NCI-H2107 (cell line): Measurements from ENCODE around the gene MAML2.

ENCODE experiments used
- DNase-seq: peaks from one replicate; lab custom pipeline; 2025; lab: John Stamatoyannopoulos, UW

MAML2 gene

DNA sequence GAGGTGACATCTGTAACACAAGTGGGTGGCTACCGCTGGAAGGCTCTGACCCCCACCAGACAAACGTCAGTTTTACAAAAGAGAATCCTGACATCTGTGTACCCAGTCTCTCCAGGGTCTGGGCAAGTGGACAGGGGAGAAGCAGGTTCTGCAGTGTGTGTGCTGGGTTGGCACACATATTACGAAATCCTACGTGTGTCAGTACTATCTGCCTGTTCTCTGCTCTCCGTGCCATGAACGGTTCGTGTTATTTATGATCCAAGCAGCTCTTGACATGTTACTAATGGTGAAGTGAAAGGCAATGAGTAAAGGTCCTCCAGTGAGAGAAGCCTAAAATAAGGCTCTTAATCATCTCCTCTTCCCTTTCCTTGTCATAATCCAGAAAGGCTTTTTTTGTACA is 217.6 kb downstream of the MAML2 start:
- no peak for DNase-seq

DNA sequence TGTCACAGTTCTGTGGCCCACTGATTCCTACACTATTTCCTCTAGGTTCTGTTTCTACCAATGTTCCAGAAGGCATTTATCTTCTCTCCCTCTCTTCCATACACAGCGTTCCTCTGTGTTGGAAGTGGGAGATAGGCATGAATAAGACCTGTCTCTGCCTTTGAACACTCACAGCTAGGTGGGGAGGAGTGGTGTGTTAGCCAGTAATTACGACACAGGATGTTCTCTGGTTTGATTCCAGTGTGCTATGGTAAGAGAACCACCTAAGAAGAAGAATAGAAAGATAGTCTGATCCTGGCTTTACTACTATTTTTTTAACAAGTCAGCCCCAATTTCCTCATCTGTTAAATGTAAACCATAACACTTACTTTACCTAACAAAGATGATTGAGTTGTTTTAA is 218.8 kb downstream of the MAML2 start:
- no peak for DNase-seq

DNA sequence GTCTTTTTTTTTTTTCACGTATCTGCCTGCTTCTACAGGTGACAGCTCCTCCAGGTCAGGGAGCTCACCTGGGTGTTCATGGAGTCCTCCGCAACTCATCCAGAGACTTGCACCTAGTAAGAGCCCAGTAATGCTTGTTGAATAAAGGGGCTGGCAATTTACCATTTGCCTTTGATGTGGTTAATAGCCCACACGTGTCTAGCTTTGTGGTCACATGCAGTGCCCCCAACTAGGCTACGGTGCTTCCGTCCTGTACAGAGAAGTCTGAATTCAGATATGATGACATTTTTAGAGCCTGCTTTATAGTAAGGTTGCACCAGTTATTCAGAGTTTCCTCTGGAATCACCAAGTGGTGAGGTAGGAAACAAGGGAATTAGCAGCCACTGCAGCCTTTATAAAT is 219.7 kb downstream of the MAML2 start:
- DNase-seq = no peak

DNA sequence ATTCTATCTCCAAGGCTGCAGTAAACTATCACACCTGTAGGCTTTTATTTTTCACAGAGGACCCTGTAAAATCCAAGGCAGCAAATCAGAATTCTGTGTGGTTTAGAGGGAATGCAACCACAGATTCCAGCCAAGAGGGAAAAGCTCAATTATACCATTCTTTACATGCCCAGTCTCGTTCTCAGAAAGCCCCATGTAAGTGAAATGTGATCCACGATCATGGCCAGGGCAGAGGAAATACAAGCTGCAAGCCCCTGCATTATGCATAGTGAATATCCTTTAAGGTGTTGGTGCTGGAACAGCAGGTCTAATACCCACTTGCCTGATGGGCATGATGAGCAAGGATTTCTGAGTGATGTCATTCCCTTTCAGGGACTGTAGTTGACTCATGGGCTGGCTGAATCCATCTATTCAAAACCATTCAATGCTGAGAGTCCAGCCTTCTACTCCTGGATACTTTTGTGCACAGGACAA is 220.4 kb downstream of the MAML2 start:
- DNase-seq = peak; percentile 53

DNA sequence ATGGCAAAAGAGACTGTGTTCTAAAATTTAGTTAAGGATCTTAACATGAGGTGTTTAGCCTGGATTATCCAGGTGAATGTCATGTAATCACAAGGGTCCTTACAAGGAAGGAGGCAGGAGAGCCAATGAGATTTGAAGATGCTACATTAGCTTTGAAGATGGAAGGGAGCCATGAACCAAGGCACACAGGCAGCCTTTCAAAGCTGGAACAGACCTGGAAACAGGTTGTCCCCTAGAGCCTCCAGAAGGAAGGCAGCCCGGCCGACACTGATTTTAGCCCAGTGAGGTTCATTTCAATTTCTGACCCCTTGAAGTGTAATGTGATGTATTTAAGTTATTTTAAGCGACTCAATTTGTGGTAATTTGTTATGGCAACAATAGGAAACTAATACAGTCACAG is 223.8 kb downstream of the MAML2 start:
- no peak for DNase-seq

DNA sequence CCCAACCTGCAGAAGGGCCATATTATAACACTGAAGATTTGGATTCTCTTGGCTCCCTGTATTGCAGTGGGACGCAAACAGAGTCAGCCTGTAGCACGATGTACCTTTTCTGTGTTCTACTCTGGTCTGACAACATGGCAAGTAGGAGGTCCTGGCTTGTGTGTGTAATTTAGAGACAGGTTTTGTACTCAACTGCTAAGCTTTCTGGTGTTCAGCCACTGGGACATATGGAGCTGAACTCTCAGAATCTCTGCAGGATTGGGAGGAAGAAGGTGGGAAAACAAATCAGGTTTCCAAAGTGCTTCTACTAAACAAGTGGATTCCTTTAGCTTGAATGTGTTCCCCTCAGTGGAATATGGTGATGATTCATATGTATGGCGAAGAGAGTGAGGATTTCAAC is 226.6 kb downstream of the MAML2 start:
- no peak for DNase-seq

DNA sequence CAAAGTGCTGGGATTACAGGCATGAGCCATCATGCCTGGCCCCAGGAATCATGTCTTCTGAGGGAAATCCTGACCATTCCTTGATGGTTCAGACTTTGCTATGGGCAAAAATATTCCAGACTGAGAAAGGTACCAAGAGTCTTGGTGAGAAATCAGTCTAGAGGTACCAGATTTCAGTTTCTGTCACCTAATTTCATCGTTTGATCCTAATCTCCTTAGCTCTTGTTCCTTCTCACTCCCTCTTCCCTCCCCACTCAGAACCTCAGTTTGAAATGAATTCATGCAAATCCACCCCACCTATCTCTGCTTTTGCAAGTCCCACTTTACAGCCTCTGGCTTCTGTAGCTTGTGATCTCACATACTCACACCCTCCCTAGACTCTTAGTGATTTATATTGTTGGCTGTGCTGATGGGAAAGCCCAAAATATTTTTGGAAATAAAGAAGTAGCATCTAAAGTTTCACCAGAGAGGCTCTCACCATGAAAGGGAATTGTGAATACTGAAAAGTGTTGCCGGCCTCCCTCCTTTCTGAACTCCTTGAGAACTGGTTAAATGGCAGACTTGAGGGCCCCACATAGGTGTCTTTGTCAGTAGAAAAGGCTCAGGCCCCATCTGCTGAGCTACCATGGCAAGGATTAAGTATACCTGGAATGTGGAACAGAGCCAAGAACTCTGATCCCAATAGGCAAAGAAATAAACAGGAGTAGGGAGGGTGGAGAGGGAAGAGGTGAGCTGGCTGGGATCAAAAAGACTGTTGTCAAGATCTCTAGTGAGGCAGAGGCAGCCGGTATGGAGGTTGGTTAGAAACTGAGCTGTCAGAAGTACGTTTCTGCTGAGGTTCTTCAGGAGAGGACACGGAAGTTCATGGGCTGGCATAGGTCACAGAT is 228.6 kb downstream of the MAML2 start:
- no peak for DNase-seq

DNA sequence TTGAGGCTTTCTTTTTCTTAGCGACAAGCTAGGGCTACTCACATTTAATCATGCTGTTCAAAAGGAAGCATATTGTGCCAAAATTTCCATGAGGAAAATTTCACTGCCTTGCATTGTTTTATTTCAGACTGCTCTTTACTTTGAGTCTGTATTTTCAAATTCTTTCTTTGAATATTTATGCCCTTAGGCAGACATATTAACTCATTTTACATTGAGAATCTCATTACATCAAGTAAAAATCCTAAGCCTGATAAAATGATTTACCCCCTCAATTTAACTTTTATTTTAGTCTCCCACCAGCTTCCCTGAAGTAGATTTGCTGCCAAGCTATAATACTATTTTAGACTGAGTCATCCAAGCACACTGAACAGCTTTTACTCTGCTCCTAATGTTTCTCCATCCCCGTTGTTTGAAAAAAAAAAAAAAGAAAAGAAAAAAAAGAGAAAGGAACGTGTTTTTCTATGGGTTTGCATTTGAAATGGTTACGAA is 229.8 kb downstream of the MAML2 start:
- DNase-seq = no peak

DNA sequence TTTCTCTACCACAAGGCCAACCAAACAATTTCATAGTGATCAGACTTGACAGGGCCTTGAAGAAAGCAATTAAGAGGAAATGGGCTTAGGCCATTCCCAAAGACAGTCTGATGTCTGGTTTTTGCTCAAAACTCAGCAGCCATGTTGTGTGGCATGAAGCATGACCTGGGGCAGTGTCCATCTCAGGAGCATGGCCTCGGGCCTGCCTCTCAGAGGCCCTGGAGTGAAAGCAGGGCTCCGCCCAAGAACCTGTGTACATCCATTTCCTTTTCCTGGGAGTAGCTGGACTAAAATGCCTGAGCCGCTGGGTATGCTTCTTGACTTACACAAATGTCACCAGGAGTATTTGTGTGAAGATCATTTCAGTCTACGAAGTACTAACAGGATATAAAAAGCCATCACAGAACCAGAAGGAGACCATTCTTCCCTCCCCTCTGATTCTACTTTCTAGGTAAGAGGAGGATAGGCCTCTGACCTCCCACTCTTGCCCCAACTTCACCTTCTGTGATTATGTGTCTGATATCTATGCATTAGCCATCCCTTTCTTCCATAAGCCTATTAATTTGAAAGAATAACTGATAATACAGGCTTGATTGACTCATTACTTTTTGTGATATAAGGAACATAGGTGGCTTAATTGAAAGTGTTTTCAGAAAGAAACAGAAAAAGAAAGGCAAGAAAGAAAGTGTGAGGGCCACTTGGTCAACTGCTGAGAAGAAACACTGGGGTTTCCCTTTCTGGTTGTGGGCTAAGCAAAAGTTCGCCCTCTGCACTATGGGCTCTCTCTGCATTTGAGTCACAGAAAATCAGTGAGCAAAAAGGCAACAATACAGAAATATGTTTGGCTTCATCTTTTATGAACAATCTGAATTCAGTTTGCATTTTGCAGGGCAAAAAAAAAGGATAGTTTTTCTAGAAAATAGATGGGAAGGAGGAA is 230.5 kb downstream of the MAML2 start:
- DNase-seq = no peak

DNA sequence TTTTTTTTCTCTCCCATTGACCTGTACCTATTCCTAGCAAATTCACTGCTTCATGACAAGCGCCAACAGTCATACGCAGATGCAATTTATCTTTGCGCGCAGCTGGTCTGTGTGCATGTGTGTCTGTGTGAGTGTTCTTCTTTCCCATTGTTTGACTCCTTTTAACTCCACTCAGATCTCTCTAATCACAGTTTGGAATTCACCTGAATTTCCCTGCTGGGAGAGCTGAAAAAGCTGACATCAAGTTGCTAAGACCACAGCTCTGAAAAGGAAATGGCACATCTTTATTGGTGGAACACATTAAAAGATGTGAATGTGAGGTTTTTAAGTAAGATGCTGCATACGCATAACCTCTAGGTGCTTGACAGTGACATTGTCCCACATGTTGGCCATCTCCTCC is 231.7 kb downstream of the MAML2 start:
- DNase-seq = no peak

DNA sequence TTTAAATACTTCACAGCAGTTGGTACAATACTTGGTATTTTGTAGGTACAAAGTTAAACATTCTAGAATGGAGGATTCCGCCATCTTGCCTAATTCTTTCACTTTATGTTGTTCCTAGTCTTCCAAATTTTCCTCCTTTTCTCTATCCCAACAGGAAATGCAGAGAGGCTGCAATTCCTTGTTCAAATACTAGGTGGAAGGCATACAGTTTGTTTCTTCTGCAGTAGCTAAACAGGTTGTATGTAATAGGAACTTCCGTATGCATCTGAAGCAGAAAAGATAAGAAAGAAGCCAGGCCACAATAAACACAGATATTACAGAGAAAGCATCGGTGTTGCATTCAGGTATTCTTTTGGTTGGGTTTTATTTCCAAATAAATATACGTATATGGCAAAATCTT is 232.7 kb downstream of the MAML2 start:
- no peak for DNase-seq

DNA sequence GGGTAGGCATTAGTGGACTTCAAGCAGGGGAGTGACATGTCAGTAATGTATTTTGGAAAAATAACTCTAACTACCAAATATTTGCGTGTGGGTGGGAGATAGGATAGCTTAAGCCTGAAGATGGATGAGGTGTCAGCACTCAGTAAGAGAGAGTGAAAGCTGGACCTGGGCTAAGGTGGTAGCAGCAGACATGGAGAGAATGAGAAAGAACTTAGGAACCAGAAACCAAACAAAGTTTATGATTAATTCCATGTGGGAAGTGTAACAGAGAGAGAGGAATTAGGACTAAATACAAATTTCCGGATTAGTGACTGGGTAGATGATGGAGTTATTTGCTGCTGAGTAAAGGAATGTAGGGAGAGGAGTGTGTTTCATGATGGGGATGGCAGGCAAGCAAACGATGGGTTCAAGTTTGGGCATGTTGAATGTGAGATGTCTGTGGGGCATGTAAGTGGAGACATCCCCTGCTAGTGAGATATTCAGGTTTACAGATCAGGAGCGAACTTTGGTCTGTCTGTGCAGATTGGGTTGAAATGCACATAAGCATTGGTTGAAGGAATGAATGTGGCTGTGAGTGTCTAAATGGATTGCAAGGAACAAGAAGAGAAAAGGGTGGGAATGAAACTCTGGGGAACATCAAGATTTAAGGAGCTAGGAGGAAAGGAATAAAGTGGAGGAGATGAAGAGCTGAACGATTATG is 233.5 kb downstream of the MAML2 start:
- DNase-seq = no peak

DNA sequence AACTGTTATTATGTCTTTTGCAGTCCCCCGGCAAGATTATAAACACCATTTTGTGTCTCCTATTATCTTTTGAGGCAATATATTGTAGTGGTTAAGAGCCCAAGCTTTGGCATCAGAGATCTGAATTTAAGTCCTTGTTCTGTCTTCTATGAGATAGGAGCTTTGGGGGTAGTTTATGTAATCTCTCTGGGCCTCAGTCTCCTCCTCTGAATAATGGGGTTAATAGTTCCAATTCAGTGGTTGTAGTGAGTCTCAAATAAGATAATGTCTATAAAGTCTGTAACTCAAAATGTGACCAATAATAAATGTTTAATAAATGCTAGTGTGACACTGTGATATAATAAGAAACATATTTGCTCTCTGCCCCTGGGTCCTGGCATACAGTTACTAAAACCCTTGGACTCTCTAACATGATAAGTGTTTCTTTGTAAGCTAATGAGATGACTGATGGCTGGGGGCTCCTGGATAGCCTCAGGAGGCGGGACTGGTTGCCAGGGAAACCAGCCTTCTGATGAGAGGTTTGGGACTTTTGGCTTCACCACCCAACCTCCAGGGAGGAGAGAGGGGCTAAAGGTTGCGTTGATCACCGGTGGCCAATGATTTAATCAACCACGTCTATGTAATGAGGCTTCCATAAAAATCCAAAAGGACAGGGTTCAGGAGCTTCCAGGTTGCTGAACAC is 235.7 kb downstream of the MAML2 start:
- no peak for DNase-seq

DNA sequence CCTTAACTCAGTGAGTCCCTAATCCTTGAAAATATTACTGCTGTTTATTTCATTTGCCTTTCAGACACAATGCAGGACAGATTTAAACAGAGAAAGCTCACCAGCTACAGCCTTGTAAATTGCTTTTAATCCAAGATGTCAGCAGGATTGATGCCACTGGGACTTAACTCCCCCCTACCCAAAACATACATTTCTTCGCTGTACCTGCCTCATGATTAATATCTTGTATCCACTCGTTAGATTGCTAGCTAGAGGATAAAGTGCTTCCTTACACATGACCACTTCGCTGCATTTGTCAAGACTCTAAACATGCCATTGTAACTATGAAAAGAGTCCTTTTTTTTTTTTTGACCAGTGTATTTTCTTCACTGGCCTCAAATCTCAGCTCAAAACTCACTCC is 236.3 kb downstream of the MAML2 start:
- DNase-seq = no peak

DNA sequence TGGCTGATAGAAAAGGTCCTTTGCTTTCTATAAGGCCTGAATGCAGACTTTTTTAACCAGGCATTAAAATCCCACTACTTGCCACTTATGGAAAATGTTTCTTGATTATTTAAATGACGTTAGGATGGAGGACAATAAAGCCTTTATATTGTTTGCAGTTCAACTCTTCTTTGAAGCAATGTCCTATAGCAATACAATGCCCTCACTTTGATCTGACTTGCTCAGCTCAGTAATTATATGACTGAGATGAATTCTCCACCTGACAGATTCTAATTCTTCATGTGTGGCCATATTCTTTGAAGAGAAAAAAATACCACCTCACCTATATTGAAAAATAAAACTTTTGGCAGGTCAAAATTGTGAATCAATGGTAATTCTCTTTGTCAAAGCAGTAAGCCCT is 237.1 kb downstream of the MAML2 start:
- no peak for DNase-seq

DNA sequence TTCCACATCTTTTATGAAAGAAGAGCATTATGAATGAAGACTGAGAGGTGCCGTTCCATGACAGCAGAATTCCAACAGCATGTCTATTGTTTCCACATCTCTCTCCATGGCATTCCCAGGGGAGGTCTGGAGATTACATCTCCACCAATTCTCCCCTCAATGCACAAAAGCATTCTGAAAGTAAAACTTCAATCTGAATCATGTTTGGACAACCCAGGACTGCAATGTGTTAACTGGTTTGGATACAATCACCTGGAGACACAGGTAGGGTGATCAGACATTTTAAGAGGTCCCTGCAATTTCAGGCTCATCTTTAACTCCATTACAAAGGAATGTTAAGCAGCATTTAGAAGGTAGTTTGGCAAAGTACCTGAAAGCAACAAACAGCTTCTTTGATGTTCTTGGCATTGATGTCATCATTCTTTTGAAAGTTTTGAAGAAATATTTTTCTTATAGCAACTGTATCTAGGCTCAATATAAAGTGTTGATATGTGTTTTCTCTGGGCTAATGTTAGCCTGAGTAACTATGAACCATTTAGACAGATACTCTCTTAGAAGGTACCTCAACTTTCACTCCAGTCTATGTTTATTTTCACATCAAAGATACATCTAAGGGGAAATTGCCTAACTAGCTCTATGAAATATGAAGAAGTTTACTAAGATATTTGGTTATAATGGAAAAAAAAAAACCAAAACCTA is 237.6 kb downstream of the MAML2 start:
- no peak for DNase-seq

DNA sequence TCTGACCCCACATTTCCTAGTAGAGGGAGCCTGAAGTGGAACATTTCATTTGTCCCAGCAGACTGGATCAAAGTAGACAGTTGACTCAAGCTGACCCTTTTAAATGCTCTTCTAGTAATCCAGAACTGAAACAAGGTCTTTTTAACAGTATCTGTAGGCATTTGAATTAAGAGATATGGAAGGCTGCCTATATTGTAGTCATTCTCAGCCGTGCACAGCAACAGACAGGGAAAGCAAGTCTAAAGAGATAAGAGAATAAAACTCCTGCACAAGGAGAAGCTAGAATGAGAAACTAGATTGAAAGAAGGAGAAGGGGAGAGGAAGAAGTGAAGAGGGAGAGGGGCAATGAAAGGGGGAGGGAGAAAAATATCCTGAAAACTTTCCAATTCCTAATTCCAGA is 238.5 kb downstream of the MAML2 start:
- DNase-seq = no peak

DNA sequence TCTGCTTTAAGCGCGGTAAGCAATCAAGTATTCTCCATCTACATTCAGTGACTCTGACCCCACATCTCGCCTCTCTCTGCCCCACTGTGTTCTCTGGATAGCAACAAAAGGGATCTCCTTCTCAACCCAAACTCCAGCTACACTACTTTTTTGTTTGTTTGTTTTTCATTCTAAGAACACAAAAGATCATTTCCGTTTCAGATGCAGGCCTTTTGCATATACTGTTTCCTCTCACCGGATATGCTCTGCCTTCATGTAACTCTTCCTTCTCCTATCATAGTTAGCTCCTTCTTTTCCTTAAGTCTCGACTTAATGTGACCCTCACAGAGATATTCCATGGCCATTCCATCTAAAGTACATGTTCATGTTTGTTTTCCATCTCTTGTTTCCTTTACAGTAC is 239.3 kb downstream of the MAML2 start:
- no peak for DNase-seq

DNA sequence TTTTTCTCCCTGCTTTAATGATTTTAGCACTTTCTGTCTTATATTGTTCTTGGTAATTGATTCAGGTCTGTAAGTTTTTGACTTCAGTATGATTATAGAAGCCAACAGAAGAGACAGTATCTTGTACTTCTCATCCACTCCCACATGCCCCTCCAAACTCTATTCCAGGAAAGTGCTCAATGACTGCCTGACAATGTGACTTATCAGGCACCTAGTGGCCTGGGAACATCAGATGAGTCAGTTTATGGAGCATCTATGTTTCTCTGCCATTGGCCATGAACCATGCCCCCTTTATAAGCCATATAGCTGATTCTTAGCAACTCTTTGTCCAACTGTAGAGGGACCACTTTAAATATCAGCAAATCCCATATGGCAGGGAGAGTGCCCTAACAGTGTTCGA is 239.9 kb downstream of the MAML2 start:
- no peak for DNase-seq

DNA sequence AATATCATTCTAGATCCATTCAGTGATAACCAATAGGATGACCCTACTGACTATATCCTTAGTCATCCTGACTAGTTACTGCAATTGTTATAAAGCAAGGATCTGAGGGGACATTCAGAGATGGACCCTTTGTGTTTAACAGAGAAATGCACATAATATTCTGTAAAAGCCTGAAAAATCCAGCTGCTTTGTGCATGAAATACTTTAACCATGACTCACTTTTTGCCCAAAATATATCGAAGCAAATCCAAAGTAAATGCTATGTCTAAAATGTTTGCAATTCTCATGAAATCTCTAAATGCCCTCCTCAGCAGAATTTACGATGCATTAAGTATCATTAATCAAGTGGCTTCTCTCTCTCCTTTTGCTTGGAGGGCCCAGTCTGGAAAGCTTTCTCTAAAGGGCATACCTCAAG is 240.3 kb downstream of the MAML2 start:
- DNase-seq = no peak

DNA sequence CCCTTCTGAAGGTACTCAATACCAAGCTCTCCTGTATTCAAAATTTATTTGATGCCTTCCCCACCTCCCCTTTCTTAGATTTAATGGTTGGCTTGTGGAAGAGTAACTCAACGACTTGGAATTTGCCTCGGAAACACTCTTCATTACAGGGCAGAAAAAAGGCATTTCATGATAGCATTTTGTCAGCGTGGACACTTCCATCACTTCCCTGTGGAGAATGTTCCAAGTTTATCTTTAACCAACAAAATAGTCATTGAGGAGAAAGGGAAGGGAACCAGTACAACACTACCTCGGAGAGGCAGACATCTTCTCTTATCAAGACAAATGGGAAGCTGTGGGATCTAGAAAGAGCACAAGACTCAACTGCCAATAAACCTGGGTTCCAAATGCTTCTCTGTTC is 241.8 kb downstream of the MAML2 start:
- no peak for DNase-seq
